ENCODE data around the gene PTPRM.

DNA sequence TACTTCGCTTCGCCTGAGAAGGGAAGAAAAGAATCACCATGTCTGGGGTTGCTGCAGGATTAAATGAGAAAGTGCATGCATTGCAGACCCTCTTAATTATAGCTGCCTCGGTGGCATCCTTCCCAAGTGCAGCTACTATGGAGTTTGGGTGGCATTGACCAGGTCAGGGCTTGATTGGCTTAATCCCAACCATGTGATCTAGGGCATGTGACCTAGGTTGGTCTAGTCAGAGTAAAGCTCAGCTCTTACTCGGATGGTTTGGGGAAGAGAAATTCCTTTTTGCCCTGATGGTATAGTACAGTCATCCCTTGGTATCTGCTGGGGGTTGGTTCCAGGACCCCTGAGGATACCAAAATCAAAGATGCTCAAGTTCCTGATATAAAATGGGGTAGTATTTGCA lies 863.9 kb downstream of the PTPRM start:
- TF ChIP-seq POLR2A (IDR thresholded peaks at IDR 0.05) (no peak), EP300 (IDR thresholded peaks at IDR 0.05) (no peak)
- TF ChIP-seq, protein P1, sequence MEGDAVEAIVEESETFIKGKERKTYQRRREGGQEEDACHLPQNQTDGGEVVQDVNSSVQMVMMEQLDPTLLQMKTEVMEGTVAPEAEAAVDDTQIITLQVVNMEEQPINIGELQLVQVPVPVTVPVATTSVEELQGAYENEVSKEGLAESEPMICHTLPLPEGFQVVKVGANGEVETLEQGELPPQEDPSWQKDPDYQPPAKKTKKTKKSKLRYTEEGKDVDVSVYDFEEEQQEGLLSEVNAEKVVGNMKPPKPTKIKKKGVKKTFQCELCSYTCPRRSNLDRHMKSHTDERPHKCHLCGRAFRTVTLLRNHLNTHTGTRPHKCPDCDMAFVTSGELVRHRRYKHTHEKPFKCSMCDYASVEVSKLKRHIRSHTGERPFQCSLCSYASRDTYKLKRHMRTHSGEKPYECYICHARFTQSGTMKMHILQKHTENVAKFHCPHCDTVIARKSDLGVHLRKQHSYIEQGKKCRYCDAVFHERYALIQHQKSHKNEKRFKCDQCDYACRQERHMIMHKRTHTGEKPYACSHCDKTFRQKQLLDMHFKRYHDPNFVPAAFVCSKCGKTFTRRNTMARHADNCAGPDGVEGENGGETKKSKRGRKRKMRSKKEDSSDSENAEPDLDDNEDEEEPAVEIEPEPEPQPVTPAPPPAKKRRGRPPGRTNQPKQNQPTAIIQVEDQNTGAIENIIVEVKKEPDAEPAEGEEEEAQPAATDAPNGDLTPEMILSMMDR (IDR thresholded peaks at IDR 0.05): no peak

Measured in ovary (tissue), 3 donors.